Stimulated activated CD4-positive, alpha-beta T cell treated with anti-CD3 and anti-CD28 coated beads, Interleukin-1b, Interleukin-23, amount 100 ng/mL, for 24 hours (primary cell): ENCODE data around the gene IQCM.

Experiments
- DNase-seq, 4 experiments: peaks; one replicate each; pipeline ENCODE4 v3.0.0-alpha.2; 2020; ENCODE audit warnings: low read depth in 4 of 4, low spot score in 1 of 4

Gene IQCM

GRCh38 chr4:149784018-149784417, 31.6 kb downstream of the IQCM start:
- no peak for DNase-seq

GRCh38 chr4:149781150-149781549, 34.5 kb downstream of the IQCM start:
- no peak for DNase-seq

GRCh38 chr4:149768477-149768876, 47.2 kb downstream of the IQCM start:
- DNase-seq = no peak

DNA sequence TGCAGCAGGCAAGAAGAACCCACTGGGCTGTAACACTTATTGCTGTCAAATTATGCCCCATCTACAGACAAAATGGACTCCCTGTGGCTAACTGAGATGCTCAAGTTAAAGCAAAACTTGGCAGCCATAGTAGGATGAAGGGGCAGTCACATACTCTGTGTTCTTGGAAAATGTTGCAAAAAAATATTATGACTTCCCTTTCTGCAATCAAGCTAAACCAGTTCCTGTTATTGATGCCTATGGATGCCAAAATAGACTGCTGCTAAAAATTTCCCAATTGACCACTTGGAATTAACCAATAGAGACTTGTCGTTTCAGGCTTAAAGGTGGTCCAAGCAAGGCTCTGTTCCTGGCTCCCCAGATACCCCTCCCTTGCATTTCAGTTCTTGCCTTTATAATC, 49.5 kb downstream of the IQCM start:
- no peak for DNase-seq

- DNase-seq = no peak
Measured at GRCh38 chr4:149765630-149766029, 50.0 kb downstream of the IQCM start.

GRCh38 chr4:149755969-149756368, 59.7 kb downstream of the IQCM start:
- no peak for DNase-seq

DNA sequence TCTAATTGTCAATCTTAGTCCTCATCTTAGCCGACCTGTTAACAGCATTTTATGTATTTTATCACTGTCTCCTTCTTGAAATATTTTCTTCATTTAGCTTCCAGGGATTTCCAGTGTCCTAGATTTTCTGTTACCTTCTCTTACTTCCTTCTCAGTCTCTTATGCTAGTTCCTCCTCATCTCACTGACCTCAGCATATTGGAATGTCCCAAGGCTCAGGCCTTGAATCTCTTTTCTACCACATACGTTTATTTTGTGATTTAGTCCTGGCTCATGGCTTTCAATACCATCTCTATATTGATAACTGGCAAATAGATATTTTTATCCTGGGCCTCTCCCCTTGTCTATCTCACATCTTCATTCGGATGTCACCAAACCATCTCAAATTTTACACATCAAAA, 61.1 kb downstream of the IQCM start:
- no peak for DNase-seq

- no peak for DNase-seq
Measured at GRCh38 chr4:149752729-149753128, 62.9 kb downstream of the IQCM start.

DNA sequence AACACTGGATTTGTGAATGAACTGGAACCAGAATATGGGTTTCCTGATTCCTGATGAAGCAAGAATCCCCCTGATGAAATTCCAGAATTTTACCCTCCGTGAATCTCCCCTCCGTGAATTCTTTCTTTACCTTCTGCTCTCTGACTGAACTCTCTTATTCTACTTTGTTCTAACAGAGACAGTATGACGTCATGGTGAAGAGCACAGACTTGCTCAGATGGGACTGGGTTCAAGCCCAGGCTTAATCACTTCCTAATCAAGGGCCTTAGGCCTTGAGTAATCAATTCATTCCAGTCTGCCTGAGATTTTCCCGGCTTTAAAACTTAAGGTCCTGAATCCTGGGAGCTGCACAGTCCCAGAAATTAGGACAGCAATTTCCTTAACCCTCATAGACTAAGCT, 64.5 kb downstream of the IQCM start:
- DNase-seq = no peak

- DNase-seq = no peak
Measured at GRCh38 chr4:149749784-149750183, 65.9 kb downstream of the IQCM start.

GRCh38 chr4:149747646-149748045, 68.0 kb downstream of the IQCM start:
- no peak for DNase-seq

DNA sequence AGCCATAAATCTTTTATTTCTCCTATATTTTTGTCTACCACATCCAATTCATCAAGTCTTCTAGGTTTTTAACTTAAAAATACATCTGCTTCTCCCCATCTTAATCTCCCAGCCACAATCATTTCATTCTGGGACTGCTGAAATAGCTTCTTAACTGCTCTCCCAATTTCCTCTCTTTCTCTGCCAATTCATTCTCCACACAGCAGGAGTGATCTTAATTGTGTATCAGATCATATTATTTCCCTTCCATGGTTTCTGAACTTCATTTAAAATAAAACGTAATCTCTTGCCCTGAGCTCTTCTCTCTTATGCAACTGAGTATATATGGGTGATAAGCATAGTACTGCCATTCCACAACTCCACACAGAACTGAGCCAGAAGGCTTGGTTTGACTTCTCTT, 69.4 kb downstream of the IQCM start:
- DNase-seq = no peak

DNA sequence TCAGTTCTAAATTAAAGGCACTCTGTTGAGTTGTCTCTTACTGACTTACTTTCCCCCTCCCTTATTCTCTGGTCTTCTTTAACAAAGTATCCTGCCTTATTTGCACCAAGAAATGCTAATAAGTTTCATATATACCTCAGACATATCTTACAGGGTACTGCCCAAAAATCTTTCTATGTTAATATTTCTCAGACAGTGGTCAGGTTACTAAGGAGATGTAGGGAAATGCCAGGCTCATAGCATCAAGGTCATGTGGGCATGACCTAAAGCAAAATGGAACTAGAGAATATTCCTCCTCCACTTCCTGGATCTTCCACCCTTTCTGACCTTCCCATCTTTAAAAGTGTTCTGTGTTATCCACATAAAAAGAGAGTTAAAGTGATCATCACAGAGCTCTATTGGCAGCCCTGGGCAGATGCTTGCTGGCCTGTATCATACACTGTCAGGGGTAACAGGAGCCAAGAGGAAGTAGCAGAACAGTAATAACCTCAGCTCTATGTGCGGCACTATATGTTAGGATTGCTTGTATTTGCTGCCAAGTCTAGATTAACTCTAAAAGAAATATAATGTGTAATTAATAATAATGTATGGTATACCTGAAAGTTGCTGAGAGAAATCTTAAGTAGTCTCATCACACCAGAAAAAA, 74.3 kb downstream of the IQCM start:
- DNase-seq = no peak

DNA sequence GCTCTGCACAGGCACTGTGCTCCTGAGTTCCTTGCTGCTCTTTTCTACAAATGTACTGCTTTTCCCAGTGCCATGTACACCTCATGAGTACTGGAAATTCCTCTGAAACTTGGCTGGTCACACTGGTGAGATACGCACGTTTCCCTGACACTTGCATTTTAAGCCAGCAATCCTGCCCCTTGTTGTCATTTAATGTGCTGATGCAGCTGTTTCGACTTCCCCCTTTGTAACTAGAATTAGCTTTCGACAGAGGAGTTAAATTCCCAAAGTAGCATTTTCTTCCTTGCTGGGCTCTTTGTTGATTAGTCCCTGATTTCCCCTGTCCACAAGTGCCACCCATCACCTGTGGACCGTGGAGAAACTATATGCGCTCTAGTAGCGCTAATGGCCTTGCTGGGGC, 77.5 kb downstream of the IQCM start:
- DNase-seq = no peak

DNA sequence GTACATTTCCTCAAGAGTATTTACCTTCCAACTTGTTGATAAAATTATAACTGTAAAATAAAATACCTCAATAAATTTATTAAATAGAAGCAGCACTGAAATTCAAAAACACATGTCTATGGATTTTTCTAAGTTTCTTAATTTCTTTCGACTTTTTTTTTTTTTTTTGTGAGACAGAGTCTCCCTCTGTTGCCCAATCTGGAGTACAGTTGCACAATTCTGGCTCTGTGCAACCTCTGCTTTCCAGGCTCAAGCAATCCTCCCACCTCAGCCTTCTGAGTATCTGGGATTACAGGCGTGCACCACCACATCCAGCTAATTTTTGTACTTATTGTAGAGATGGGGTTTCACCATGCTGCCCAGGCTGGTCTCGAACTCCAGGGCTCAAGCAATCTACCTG, 79.8 kb downstream of the IQCM start:
- no peak for DNase-seq

DNA sequence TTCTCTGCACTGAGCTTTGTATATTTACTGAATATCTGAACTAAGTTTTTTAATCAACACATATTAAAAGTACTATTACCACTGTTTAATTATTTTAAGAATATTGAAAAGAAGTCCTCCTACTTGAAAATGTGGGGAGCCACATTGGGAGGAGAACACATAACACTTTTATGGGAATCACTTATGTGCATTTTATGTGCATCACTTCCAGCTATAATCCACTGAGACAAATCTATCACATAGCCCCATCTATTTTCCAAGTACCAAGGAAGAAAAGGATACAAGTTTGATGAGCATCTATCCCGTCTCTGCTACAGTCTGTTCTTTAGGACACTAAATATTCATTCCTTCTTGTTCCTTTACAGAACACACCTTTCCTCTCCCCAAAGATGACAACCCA, 87.2 kb downstream of the IQCM start:
- no peak for DNase-seq

GRCh38 chr4:149727663-149728062, 88.0 kb downstream of the IQCM start:
- DNase-seq = no peak

DNA sequence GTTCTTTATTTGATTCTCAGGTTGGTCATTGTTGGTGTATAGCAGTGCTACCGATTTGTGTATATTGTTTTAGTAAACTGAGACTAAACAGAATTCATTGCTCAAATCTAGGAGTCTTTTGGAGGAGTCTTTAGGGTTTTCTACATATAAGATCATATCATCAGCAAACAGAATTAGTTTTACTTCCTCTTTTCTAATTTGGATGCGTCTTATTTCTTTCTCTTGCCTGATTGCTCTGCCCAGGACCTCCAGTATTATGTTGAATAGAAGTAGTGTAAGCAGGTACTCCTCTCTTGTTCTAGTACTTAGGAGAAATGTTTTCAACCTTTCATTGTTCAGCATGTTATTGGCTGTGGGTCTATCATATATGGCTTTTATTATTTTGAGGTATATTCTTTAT, 92.6 kb downstream of the IQCM start:
- DNase-seq = no peak

DNA sequence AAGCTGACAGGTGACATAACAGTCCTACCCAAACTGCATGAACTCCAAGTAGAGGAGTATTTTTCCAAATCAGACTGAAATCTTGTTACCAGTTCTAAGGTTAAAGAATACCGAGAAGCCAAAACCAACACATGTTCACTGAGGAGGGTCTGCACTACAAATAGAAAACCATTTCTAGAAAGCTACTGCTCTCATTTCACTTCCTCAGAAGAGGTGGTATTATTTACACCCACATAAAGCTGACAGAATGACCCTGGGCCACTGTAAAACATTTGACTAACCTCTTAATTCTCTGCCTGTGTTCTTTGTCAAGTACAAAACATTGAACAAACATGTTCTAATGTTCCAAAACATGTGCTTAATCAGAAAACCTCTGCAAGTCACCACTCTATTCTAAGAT, 95.8 kb downstream of the IQCM start:
- DNase-seq = no peak

- DNase-seq = no peak
Measured at GRCh38 chr4:149719357-149719756, 96.3 kb downstream of the IQCM start.

GRCh38 chr4:149718500-149718899, 97.1 kb downstream of the IQCM start:
- no peak for DNase-seq

DNA sequence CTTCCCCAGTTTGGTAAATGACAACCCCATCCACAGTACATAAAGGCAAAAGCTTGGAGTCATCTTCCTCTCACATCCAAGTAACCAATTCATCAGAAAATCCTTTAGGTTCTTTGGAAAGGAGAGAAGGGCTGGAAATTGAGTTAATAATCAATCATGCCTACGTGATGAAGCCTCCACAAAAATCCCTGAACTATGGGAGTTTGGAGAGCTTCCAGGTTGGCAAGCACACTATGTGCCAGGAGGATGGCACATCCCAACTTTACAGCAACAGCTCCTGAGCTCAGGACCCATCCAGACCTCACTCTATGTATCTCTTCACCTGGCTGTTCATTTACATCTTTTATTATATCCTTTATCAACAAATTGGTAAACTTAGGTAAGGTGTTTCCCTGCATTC, 98.9 kb downstream of the IQCM start:
- DNase-seq = no peak

DNA sequence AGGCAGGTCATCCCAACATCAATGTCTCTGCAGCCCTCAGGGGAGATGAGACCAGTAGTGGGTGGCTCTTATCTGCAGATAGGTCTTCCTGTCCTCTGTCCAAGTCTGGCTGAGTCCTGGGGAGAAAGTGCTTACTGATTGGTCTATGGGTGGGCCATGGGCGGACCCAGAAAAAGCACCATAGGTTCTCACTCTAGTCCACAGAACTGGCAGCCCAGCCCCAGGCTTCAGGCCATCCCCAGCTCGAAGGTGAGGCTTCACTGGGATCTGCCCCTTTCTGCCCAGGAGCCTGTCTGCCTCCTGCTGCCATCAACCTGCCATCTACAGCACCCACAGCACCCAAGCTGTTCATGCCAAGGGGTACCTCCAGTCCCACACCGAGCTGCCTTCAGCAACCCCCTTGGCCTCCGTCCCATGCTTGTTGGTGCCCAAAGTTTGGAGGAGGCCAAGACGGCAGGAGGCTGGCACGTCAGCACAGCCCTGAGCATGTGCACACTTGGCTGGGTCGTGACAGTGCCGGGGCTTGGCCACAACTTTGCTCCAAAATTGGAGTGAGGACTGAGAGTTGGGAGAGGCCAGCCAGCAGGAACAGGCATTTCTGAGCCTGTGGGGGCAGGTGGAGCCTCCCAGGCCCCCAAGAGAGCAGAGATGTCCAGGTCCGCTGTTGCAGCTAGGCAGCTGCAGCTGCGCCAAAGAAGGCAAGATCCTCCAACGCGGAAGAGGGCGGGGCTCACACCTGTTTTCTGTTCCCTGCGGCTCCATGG, 99.6 kb downstream of the IQCM start:
- no peak for DNase-seq
